HepG2 (cell line): Measurements from ENCODE around the gene VAMP2. TPM values are rescaled to one million over a fixed set of nuclear protein-coding genes. Genes with fewer than 3 reads are reported as not detected.

Source experiments
- ATAC-seq: fragments of 200-7000 bp; cut with Tn5 transposase; 3 replicates; pipeline ENCODE4 v1.9.1; 2020; ENCODE audit warnings: mild to moderate bottlenecking, moderate library complexity
- BruUV-seq: library from RNA; stranded (reverse); fragments of 400-500 nt; replicated peaks from 2 replicates; lab custom pipeline; 2021; lab: Mats Ljungman, UMichigan
- CTCF ChIA-PET: fragments of 300-600 bp; formaldehyde crosslinking; extraction: SDS; loops from one replicate; lab custom pipeline; 2021; ENCODE audit warnings: low total read pairs, inconsistent platforms, low intra/inter-chr PET ratio; lab: Yijun Ruan, JAX
- POLR2A ChIA-PET: fragments of 350-600 bp; sonication (Branson Sonifier 250); formaldehyde crosslinking; loops from one replicate; lab custom pipeline; 2020; ENCODE audit warnings: antibody characterized with exemption, inconsistent platforms; lab: Yijun Ruan, JAX
- DNase-seq: peaks from one replicate; pipeline ENCODE4 v3.0.0-alpha.2; 2015; ENCODE audit warnings: low spot score
- FAIRE-seq: peaks from 3 replicates; lab custom pipeline; 2011; peaks lifted over from hg19 to GRCh38; lab: Jason Lieb, UNC
- H2AFZ ChIP-seq: one replicate; pipeline ENCODE4 v1.6.1; 2011; ENCODE audit warnings: low read length, inconsistent platforms
- H3K27ac ChIP-seq: fragments of 300-600 bp; 3 replicates; pipeline ENCODE4 v1.8.0; 2011; ENCODE audit warnings: mixed run types, mild to moderate bottlenecking, mixed read lengths, low read length, inconsistent platforms; ENCODE audit not compliant: insufficient read depth; ENCODE audit errors: extremely low read length
- H3K27me3 ChIP-seq, 2 experiments: fragments of 200-600 bp in 1 of 2; 2 replicates in 1 of 2; 3 replicates in 1 of 2; pipeline versions ENCODE4 v1.6.0 to v1.8.0; 2011; ENCODE audit warnings: low read length in 2 of 2, mild to moderate bottlenecking in 2 of 2, moderate library complexity in 2 of 2, inconsistent platforms in 1 of 2; ENCODE audit not compliant: insufficient read depth in 2 of 2, control insufficient read depth in 1 of 2
- H3K36me3 ChIP-seq, 2 experiments: fragments of 200-600 bp in 1 of 2; replicated peaks in 1 of 2; 2 replicates in 1 of 2; 3 replicates in 1 of 2; pipeline versions ENCODE4 v1.5.1 to v1.8.0; 2011; ENCODE audit warnings: low read length in 2 of 2, inconsistent platforms in 1 of 2; ENCODE audit not compliant: insufficient read depth in 2 of 2, control insufficient read depth in 1 of 2
- H3K4me1 ChIP-seq: 2 replicates; pipeline ENCODE4 v1.5.1; 2012; ENCODE audit warnings: low read length, inconsistent platforms; ENCODE audit not compliant: insufficient read depth
- H3K4me2 ChIP-seq: 2 replicates; pipeline ENCODE4 v1.6.0; 2011; ENCODE audit warnings: low read depth, low read length, inconsistent platforms
- H3K4me3 ChIP-seq, 3 experiments: fragments of 200-600 bp in 1 of 3; sonication (generic), shearing (Covaris generic) in 1 of 3; replicated peaks in 1 of 3; 2 replicates each; pipeline ENCODE4 v1.5.1; 2011 to 2016; ENCODE audit warnings: low read length in 3 of 3, inconsistent platforms in 2 of 3, low read depth in 2 of 3, mild to moderate bottlenecking in 2 of 3, control low read depth in 1 of 3, mixed read lengths in 1 of 3; ENCODE audit not compliant: insufficient read depth in 1 of 3
- H3K79me2 ChIP-seq: one replicate; pipeline ENCODE4 v1.6.1; 2011; ENCODE audit warnings: low read length, inconsistent platforms; ENCODE audit not compliant: insufficient read depth
- H3K9ac ChIP-seq: 2 replicates; pipeline ENCODE4 v1.6.0; 2011; ENCODE audit warnings: mild to moderate bottlenecking, low read depth, low read length, inconsistent platforms; ENCODE audit not compliant: insufficient read depth
- H3K9me3 ChIP-seq: 2 replicates; pipeline ENCODE4 v1.5.1; 2012; ENCODE audit warnings: mild to moderate bottlenecking, low read length
- H4K20me1 ChIP-seq: 2 replicates; pipeline ENCODE4 v1.6.0; 2011; ENCODE audit warnings: inconsistent platforms, mild to moderate bottlenecking, low read length, moderate library complexity; ENCODE audit not compliant: insufficient read depth
- BCL6 ChIP-seq: IDR thresholded peaks from 2 replicates; pipeline ENCODE4 v1.6.1; 2016; ENCODE audit warnings: missing genetic modification reagents, missing compliant biosample characterization
- BHLHE40 ChIP-seq: IDR thresholded peaks from 2 replicates; pipeline ENCODE4 v1.6.1; 2011; ENCODE audit warnings: low read length, improper control_type of control experiment
- BORCS8-MEF2B ChIP-seq: sonication (generic); formaldehyde crosslinking; IDR thresholded peaks from 2 replicates; pipeline ENCODE4 v1.8.0; 2022; ENCODE audit warnings: mild to moderate bottlenecking, missing genetic modification reagents
- BRD4 ChIP-seq: sonication (generic); formaldehyde crosslinking; IDR thresholded peaks from 2 replicates; pipeline ENCODE4 v1.4.0; 2020; ENCODE audit warnings: missing genetic modification reagents
- CBFB ChIP-seq: sonication (generic); formaldehyde crosslinking; IDR thresholded peaks from 2 replicates; pipeline ENCODE4 v1.4.0; 2020; ENCODE audit warnings: missing genetic modification reagents
- EZH2 ChIP-seq: conservative IDR thresholded peaks from 2 replicates; pipeline ENCODE4 v1.6.1; 2012; ENCODE audit warnings: mild to moderate bottlenecking, low read depth, low read length, moderate library complexity
- HNRNPK ChIP-seq: fragments of 200-400 bp; formaldehyde crosslinking; IDR thresholded peaks from 2 replicates; pipeline ENCODE4 v1.6.1; 2018; ENCODE audit warnings: low read length, low read depth, moderate library complexity, mild to moderate bottlenecking; ENCODE audit not compliant: poor library complexity, severe bottlenecking
- HNRNPLL ChIP-seq: fragments of 200-400 bp; formaldehyde crosslinking; IDR thresholded peaks from 2 replicates; pipeline ENCODE4 v1.6.1; 2017; ENCODE audit warnings: mild to moderate bottlenecking, low read depth, low read length; ENCODE audit not compliant: poor library complexity, severe bottlenecking
- KLF9 ChIP-seq: IDR thresholded peaks from 2 replicates; pipeline ENCODE4 v1.6.1; 2016; ENCODE audit warnings: low read depth
- MTERF4 ChIP-seq: sonication (generic); formaldehyde crosslinking; IDR thresholded peaks from 2 replicates; pipeline ENCODE4 v1.8.0; 2023; ENCODE audit warnings: mild to moderate bottlenecking, missing genetic modification reagents
- MZF1 ChIP-seq: sonication (generic); formaldehyde crosslinking; IDR thresholded peaks from 2 replicates; pipeline ENCODE4 v1.8.1; 2023; ENCODE audit warnings: mild to moderate bottlenecking, missing genetic modification reagents, borderline replicate concordance
- NFKB2 ChIP-seq: sonication (generic); formaldehyde crosslinking; IDR thresholded peaks from 2 replicates; pipeline ENCODE4 v1.4.0; 2020; ENCODE audit warnings: missing genetic modification reagents, borderline replicate concordance
- SALL2 ChIP-seq: sonication (generic); formaldehyde crosslinking; IDR thresholded peaks from 2 replicates; pipeline ENCODE4 v1.8.1; 2023; ENCODE audit warnings: mild to moderate bottlenecking, missing genetic modification reagents, inconsistent platforms
- SP4 ChIP-seq: sonication (generic); formaldehyde crosslinking; IDR thresholded peaks from 2 replicates; pipeline ENCODE4 v1.8.1; 2023; ENCODE audit warnings: mild to moderate bottlenecking, missing genetic modification reagents
- TAF1 ChIP-seq: sonication (generic); formaldehyde crosslinking; IDR thresholded peaks from 2 replicates; pipeline ENCODE4 v1.4.0; 2020; ENCODE audit warnings: missing genetic modification reagents
- UBTF ChIP-seq: sonication (generic); formaldehyde crosslinking; IDR thresholded peaks from 2 replicates; pipeline ENCODE4 v1.4.0; 2020; ENCODE audit warnings: mild to moderate bottlenecking, missing genetic modification reagents
- ZFP90 ChIP-seq: sonication (generic); formaldehyde crosslinking; IDR thresholded peaks from 2 replicates; pipeline ENCODE4 v1.8.0; 2022; ENCODE audit warnings: missing genetic modification reagents, mild to moderate bottlenecking, inconsistent platforms, borderline replicate concordance
- ZNF205 ChIP-seq: IDR thresholded peaks from 2 replicates; pipeline ENCODE4 v1.6.1; 2018; ENCODE audit warnings: missing biosample characterization, missing genetic modification reagents
- ZNF441 ChIP-seq: sonication (generic); formaldehyde crosslinking; IDR thresholded peaks from 2 replicates; pipeline ENCODE4 v1.7.0; 2021; ENCODE audit warnings: missing genetic modification reagents, borderline replicate concordance
- ZNF556 ChIP-seq: sonication (generic); formaldehyde crosslinking; IDR thresholded peaks from 2 replicates; pipeline ENCODE4 v1.4.0; 2020; ENCODE audit warnings: mild to moderate bottlenecking, missing genetic modification reagents, borderline replicate concordance
- ZNF891 ChIP-seq: sonication (generic); formaldehyde crosslinking; IDR thresholded peaks from 2 replicates; pipeline ENCODE4 v1.5.0; 2020; ENCODE audit warnings: mild to moderate bottlenecking, missing genetic modification reagents
- ZSCAN25 ChIP-seq: sonication (generic); formaldehyde crosslinking; IDR thresholded peaks from 2 replicates; pipeline ENCODE4 v1.8.0; 2022; ENCODE audit warnings: mild to moderate bottlenecking, missing genetic modification reagents
- WGBS: methylation state at CpG from one replicate; pipeline ENCODE4 v1.1.6; 2017; ENCODE audit warnings: low lambda C conversion rate; 5-methylcytosine and 5-hydroxymethylcytosine counted together
- in situ Hi-C: cut with HindIII; loops from 2 replicates; pipeline ENCODE4 v1.10.0; 2017; ENCODE audit warnings: low pct_unique_long_range_greater_than_20kb; ENCODE audit not compliant: extremely low pct_ligation_motif_present
- intact Hi-C: fragments of 100-400 bp; cut with micrococcal nuclease; formaldehyde crosslinking; loops from one replicate; pipeline ENCODE4 v1.10.0; 2022; ENCODE audit not compliant: unreplicated experiment
- polyA plus RNA-seq, 8 experiments: library from polyadenylated mRNA; depleted of rRNA in 3 of 8; stranded (reverse) in 7 of 8; unstranded in 1 of 8; fragments of >200 nt; fragmentation: Illumina TruSeq in 4 of 8; extraction: Trizol in 4 of 8; gene quantifications; 2 replicates each; pipeline versions ENCODE4 v1.2.1 to v1.2.3, GENCODE V29; 2011 to 2016; ENCODE audit warnings: low read depth in 4 of 8, missing spikeins in 1 of 8, mixed read lengths in 1 of 8; ENCODE audit not compliant: insufficient read depth in 1 of 8
- total RNA-seq, 5 experiments: library from RNA; depleted of rRNA; stranded (reverse); fragments of >200 nt; fragmentation: Illumina TruSeq; extraction: Trizol; gene quantifications; 2 replicates each; pipeline ENCODE4 v1.2.3, GENCODE V29; 2016; ENCODE audit warnings: low read depth in 1 of 5

Gene VAMP2
- total and polyA plus RNA-seq, 2 of the 13 experiments (the other 11 are each of a cell fraction or from before 2014, with no cell fraction given), result 3.9 to 17.2 TPM

GRCh38 chr17:8122924-8123694, 39.6 kb downstream of the VAMP2 start:
- WGBS, result 6% methylated on average over 29 of the region's 55 CpGs
- FAIRE-seq (no peak), ATAC-seq (no peak), DNase-seq (no peak)
- intact Hi-C loops, result no loop called here
- no peaks in the 10 kb centered on the region for H3K79me2 ChIP-seq
- no peaks in the 10 kb centered on the region for H3K9me3 ChIP-seq
- peaks cover 59% of the 10 kb centered on the region for H3K4me1 ChIP-seq
- H3K27me3 ChIP-seq, result peaks cover 5 to 36% of the 10 kb centered on the region in 2 experiments
- H3K9ac ChIP-seq, result peak overlapping the region; percentile 13; the same call in 1 of the 2 replicates
- peak overlapping the region; percentile 100 for H3K4me2 ChIP-seq
- H3K4me3 ChIP-seq, result peak overlapping the region; percentile 48 to 95 (median 68)
- no peaks in the 10 kb centered on the region for H3K36me3 ChIP-seq
- peaks cover 13% of the 10 kb centered on the region; the same call in 1 of the 2 replicates for H4K20me1 ChIP-seq
- ChIA-PET CTCF (no interaction called here), POLR2A (interaction anchor here (1.5 to 5.1 kb wide), 5 partner anchors 31 to 125 kb away, joined by 3 to 35 read pairs (median 8); partner anchors contain the start of genes AURKB and CTC1)
- no TSS peak for BruUV-seq
- H3K27ac ChIP-seq, result no peak overlapping the region
- in situ Hi-C loops, result loop anchor here (5.0 to 10.0 kb wide), 3 partner anchors 34 to 179 kb away; no protein-coding TSS in a partner anchor
- no peak overlapping the region for H2AFZ ChIP-seq
- TF ChIP-seq UBTF (peak; percentile 22; the same call in 1 of the 2 replicates), KLF9 (CRISPR knock-in tag) (no peak), SP4 (CRISPR knock-in tag) (0 out of 2 replicates have a peak, but pooled peaks have one; percentile 26), MTERF4 (no peak), MZF1 (no peak), EZH2 (0 out of 2 replicates have a peak, but pooled peaks have one; percentile 51), BRD4 (no peak), HNRNPLL (peak; percentile 67), ZNF556 (CRISPR knock-in tag) (no peak), ZNF441 (CRISPR knock-in tag) (no peak), TAF1 (CRISPR knock-in tag) (no peak), CBFB (no peak), BORCS8-MEF2B (CRISPR knock-in tag) (no peak), BCL6 (CRISPR knock-in tag) (0 out of 2 replicates have a peak, but pooled peaks have one; percentile 19), HNRNPK (peak; percentile 40), ZFP90 (CRISPR knock-in tag) (peak; percentile 69; the same call in 1 of the 2 replicates), ZSCAN25 (CRISPR knock-in tag) (no peak), ZNF205 (CRISPR knock-in tag) (no peak), SALL2 (CRISPR knock-in tag) (0 out of 2 replicates have a peak, but pooled peaks have one; percentile 12), BHLHE40 (peak; percentile 41; the same call in 1 of the 2 replicates), ZNF891 (0 out of 2 replicates have a peak, but pooled peaks have one; percentile 31), NFKB2 (0 out of 2 replicates have a peak, but pooled peaks have one; percentile 20)
